ENCODE data around the gene ELOVL2. TPM values are rescaled to one million over a fixed set of nuclear protein-coding genes. Genes with fewer than 3 reads are reported as not detected.
A peak's percentile ranks its signal among the peaks of the same experiment; 100 is the strongest.

Gene ELOVL2
- polyA plus RNA-seq, 1 donor (not counting 4 experiments of a cell fraction or from before 2014, with no cell fraction given): 0.05 TPM

GRCh38 chr6:11009353-11009752, 34.8 kb downstream of the ELOVL2 start:
- peak overlapping the region; percentile 63 for H3K4me2 ChIP-seq (ENCODE audit: control insufficient read depth, extremely low read depth, insufficient read depth, low read depth, low read length)
- FAIRE-seq: peak; percentile 66
- peak overlapping the region; percentile 32 for H2AFZ ChIP-seq (ENCODE audit: control insufficient read depth, low read length)
- H3K4me1 ChIP-seq (ENCODE audit: control insufficient read depth, extremely low read depth, insufficient read depth, low read length): peaks cover 38% of the 10 kb centered on the region
- dilution Hi-C loops (cut with MboI; ENCODE audit: extremely low pct_ligation_motif_present, low sequenced_read_pairs): no loop called here
- H3K4me3 ChIP-seq (ENCODE audit: control insufficient read depth in 2 of 3, extremely low read depth in 1 of 3, insufficient read depth in 2 of 3, low read depth in 1 of 3, low read length in 3 of 3): no peak overlapping the region
- no peaks in the 10 kb centered on the region for H3K9me3 ChIP-seq (ENCODE audit: control insufficient read depth, low read depth, low read length)
- H3K36me3 ChIP-seq (ENCODE audit: control insufficient read depth in 2 of 2, extremely low read depth in 1 of 2, insufficient read depth in 2 of 2, low read length in 2 of 2): no peaks in the 10 kb centered on the region
- H3K79me2 ChIP-seq (ENCODE audit: control insufficient read depth, insufficient read depth, low read length): no peaks in the 10 kb centered on the region
- no peak for TF ChIP-seq EZH2 (IDR thresholded peaks at IDR 0.05; ENCODE audit: low read length)
- no peak for TF ChIP-seq CTCF (optimal IDR thresholded peaks at IDR 0.05 in 1 of 3, IDR thresholded peaks at IDR 0.05 in 1 of 3, conservative IDR thresholded peaks at IDR 0.05 in 1 of 3; ENCODE audit: extremely low read depth in 1 of 3, insufficient read depth in 2 of 3, low read length in 3 of 3)
- no peaks in the 10 kb centered on the region for H3K9me1 ChIP-seq (ENCODE audit: control insufficient read depth, extremely low read depth, insufficient read depth, low read length)
- no peak overlapping the region for H3K9ac ChIP-seq (ENCODE audit: control insufficient read depth, extremely low read depth, insufficient read depth, low read length)
- DNase-seq (ENCODE audit: low read depth, low spot score): no peak
- H3K27me3 ChIP-seq (ENCODE audit: control insufficient read depth, extremely low read depth, insufficient read depth, low read length): no peaks in the 10 kb centered on the region
- no peak overlapping the region for H3K27ac ChIP-seq (ENCODE audit: control insufficient read depth, insufficient read depth, low read length)
- no peaks in the 10 kb centered on the region for H4K20me1 ChIP-seq (ENCODE audit: control insufficient read depth, extremely low read depth, insufficient read depth, low read length)

GRCh38 chr6:11008821-11009220, 35.3 kb downstream of the ELOVL2 start:
- Histone ChIP-seq H3K27me3 (ENCODE audit: control insufficient read depth, extremely low read depth, insufficient read depth, low read length) (no peaks in the 10 kb centered on the region), H3K9ac (ENCODE audit: control insufficient read depth, extremely low read depth, insufficient read depth, low read length) (no peak overlapping the region), H3K4me3 (ENCODE audit: control insufficient read depth in 2 of 3, extremely low read depth in 1 of 3, insufficient read depth in 2 of 3, low read depth in 1 of 3, low read length in 3 of 3) (no peak overlapping the region), H3K4me2 (ENCODE audit: control insufficient read depth, extremely low read depth, insufficient read depth, low read depth, low read length) (peak overlapping the region; percentile 63), H4K20me1 (ENCODE audit: control insufficient read depth, extremely low read depth, insufficient read depth, low read length) (no peaks in the 10 kb centered on the region), H3K4me1 (ENCODE audit: control insufficient read depth, extremely low read depth, insufficient read depth, low read length) (peaks cover 38% of the 10 kb centered on the region), H3K9me1 (ENCODE audit: control insufficient read depth, extremely low read depth, insufficient read depth, low read length) (no peaks in the 10 kb centered on the region), H2AFZ (ENCODE audit: control insufficient read depth, low read length) (no peak overlapping the region), H3K9me3 (ENCODE audit: control insufficient read depth, low read depth, low read length) (no peaks in the 10 kb centered on the region), H3K79me2 (ENCODE audit: control insufficient read depth, insufficient read depth, low read length) (no peaks in the 10 kb centered on the region), H3K27ac (ENCODE audit: control insufficient read depth, insufficient read depth, low read length) (peak overlapping the region; percentile 17), H3K36me3 (ENCODE audit: control insufficient read depth in 2 of 2, extremely low read depth in 1 of 2, insufficient read depth in 2 of 2, low read length in 2 of 2) (no peaks in the 10 kb centered on the region)
- peak; percentile 48 for FAIRE-seq
- DNase-seq (ENCODE audit: low read depth, low spot score): no peak
- dilution Hi-C loops (cut with MboI; ENCODE audit: extremely low pct_ligation_motif_present, low sequenced_read_pairs): no loop called here
- no peak for TF ChIP-seq CTCF (optimal IDR thresholded peaks at IDR 0.05 in 1 of 3, IDR thresholded peaks at IDR 0.05 in 1 of 3, conservative IDR thresholded peaks at IDR 0.05 in 1 of 3; ENCODE audit: extremely low read depth in 1 of 3, insufficient read depth in 2 of 3, low read length in 3 of 3)
- TF ChIP-seq EZH2 (IDR thresholded peaks at IDR 0.05; ENCODE audit: low read length): no peak
